PC-3 (cell line): ENCODE measurements around the gene DDX10. TPM values are rescaled to one million over a fixed set of nuclear protein-coding genes. Genes with fewer than 3 reads are reported as not detected.

ENCODE experiments used
- ATAC-seq: fragments of 200-7000 bp; cut with Tn5 transposase; 2 replicates; pipeline ENCODE4 v1.9.1; 2020; ENCODE audit warnings: mild to moderate bottlenecking, moderate library complexity
- BruUV-seq: library from RNA; stranded (reverse); fragments of 400-500 nt; replicated peaks from 2 replicates; lab custom pipeline; 2021; lab: Mats Ljungman, UMichigan
- CTCF ChIA-PET: fragments of 300-600 bp; sonication (Branson Sonifier 250); formaldehyde crosslinking; loops from one replicate; lab custom pipeline; 2022; ENCODE audit warnings: antibody characterized with exemption; lab: Charles Lee
- POLR2A ChIA-PET: fragments of 300-600 bp; sonication (Branson Sonifier 250); formaldehyde crosslinking; loops from one replicate; lab custom pipeline; 2022; ENCODE audit warnings: antibody characterized with exemption; ENCODE audit not compliant: unreplicated experiment; lab: Charles Lee
- DNase-seq: peaks from one replicate; pipeline ENCODE4 v3.0.0-alpha.2; 2015
- H2AFZ ChIP-seq: fragments of 300-600 bp; sonication (generic); 2 replicates; pipeline ENCODE4 v1.6.0; 2016; ENCODE audit warnings: antibody characterized with exemption, low read length
- H3F3A ChIP-seq: fragments of 300-600 bp; sonication (generic); one replicate; pipeline ENCODE4 v1.6.0; 2017; ENCODE audit warnings: antibody characterized with exemption, low read length, control low read depth, mild to moderate bottlenecking; ENCODE audit not compliant: unreplicated experiment
- H3K27ac ChIP-seq: fragments of 300-600 bp; sonication (generic); 2 replicates; pipeline ENCODE4 v1.5.1; 2016; ENCODE audit warnings: mild to moderate bottlenecking, low read length
- H3K27me3 ChIP-seq: fragments of 300-600 bp; sonication (generic); 2 replicates; pipeline ENCODE4 v1.6.1; 2016; ENCODE audit warnings: low read length, mixed read lengths
- H3K36me3 ChIP-seq: fragments of 300-600 bp; sonication (generic); 2 replicates; pipeline ENCODE4 v1.6.1; 2016; ENCODE audit warnings: low read depth, mixed run types, low read length, mixed read lengths
- H3K4me1 ChIP-seq: fragments of 300-600 bp; sonication (generic); 2 replicates; pipeline ENCODE4 v1.5.1; 2016; ENCODE audit warnings: low read length; ENCODE audit not compliant: insufficient read depth
- H3K4me2 ChIP-seq: fragments of 300-600 bp; sonication (generic); 2 replicates; pipeline ENCODE4 v1.6.0; 2016; ENCODE audit warnings: low read length
- H3K4me3 ChIP-seq: fragments of 300-600 bp; sonication (generic); 2 replicates; pipeline ENCODE4 v1.5.1; 2016; ENCODE audit warnings: mild to moderate bottlenecking, low read length, mixed read lengths
- H3K79me2 ChIP-seq: fragments of 300-600 bp; sonication (generic); 2 replicates; pipeline ENCODE4 v1.6.1; 2017; ENCODE audit warnings: low read length, mixed read lengths
- H3K9ac ChIP-seq: fragments of 300-600 bp; sonication (generic); 2 replicates; pipeline ENCODE4 v1.6.0; 2016; ENCODE audit warnings: mild to moderate bottlenecking, low read length
- H3K9me2 ChIP-seq: fragments of 300-600 bp; sonication (generic); replicated peaks from 2 replicates; pipeline ENCODE4 v1.6.1; 2016; ENCODE audit warnings: mixed run types, low read length, mixed read lengths
- H3K9me3 ChIP-seq: fragments of 300-600 bp; sonication (generic); 2 replicates; pipeline ENCODE4 v1.6.1; 2016; ENCODE audit warnings: low read length, mixed read lengths
- H4K20me1 ChIP-seq: fragments of 300-600 bp; sonication (generic); 2 replicates; pipeline ENCODE4 v1.6.1; 2016; ENCODE audit warnings: low read length, mixed read lengths
- EZH2 ChIP-seq: fragments of 300-600 bp; sonication (generic); IDR thresholded peaks from one replicate; pipeline ENCODE4 v1.6.1; 2017; ENCODE audit warnings: antibody characterized with exemption, mild to moderate bottlenecking, low read length; ENCODE audit not compliant: unreplicated experiment
- EZH2phosphoT487 ChIP-seq: fragments of 300-600 bp; sonication (generic); IDR thresholded peaks from 2 replicates; pipeline ENCODE4 v1.6.1; 2018; ENCODE audit warnings: mild to moderate bottlenecking, antibody characterized with exemption, low read length, borderline replicate concordance
- intact Hi-C: fragments of 100-400 bp; cut with micrococcal nuclease; formaldehyde crosslinking; loops from 2 replicates; pipeline ENCODE4 v1.9.0; 2023
- total RNA-seq: library from RNA; depleted of rRNA; stranded (reverse); fragments of >200 nt; gene quantifications from 2 replicates; pipeline ENCODE4 v1.2.3, GENCODE V29; 2014
- TF ChIP-seq, protein P1 (sequence below): fragments of 300-600 bp; sonication (generic); conservative IDR thresholded peaks from 2 replicates; pipeline ENCODE4 v1.5.1; 2017; ENCODE audit warnings: antibody characterized with exemption, low read depth, mild to moderate bottlenecking, low read length

DDX10 gene
- total RNA-seq, 1 experiment from 2014 or later: 55.2 TPM

DNA sequence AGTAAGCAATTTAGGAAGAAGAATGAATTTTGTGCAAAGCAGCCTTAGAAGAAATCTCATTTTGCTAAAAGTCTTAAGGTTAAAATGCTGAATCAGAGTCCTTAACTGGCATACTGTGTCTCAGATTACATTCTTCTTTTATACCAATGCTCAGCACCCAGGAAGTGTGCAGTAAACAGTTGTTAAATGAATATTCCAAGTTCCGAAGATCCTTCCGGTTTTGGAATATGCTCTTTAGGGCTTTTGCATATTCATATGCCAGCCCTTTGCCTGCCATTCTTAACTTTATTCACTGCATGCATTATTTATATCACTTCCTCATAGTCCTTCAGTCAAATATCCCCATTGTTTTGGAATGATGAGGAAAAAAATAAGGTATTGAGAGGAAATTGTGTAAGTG lies 242.0 kb downstream of the DDX10 start:
- intact Hi-C loops: loop anchor here (1.0 kb wide), 3 partner anchors 11 to 34 kb away; no protein-coding TSS in a partner anchor
- Histone ChIP-seq H3K36me3 (no peaks in the 10 kb centered on the region), H2AFZ (no peak overlapping the region), H3K9me3 (no peaks in the 10 kb centered on the region), H3K9me2 (no peaks in the 10 kb centered on the region), H3K27me3 (no peaks in the 10 kb centered on the region), H4K20me1 (no peaks in the 10 kb centered on the region), H3K79me2 (0 out of 2 replicates have a peak, but pooled peaks cover 5% of the 10 kb centered on the region), H3K4me2 (peak overlapping the region; percentile 65), H3K27ac (peak overlapping the region; percentile 76), H3F3A (no peaks in the 10 kb centered on the region), H3K9ac (peak overlapping the region; percentile 24; the same call in 1 of the 2 replicates), H3K4me1 (peaks cover 23% of the 10 kb centered on the region), H3K4me3 (no peak overlapping the region)
- DNase-seq (peak; percentile 62), ATAC-seq (peak; percentile 66)
- POLR2A ChIA-PET: no interaction called here
- no TSS peak for BruUV-seq
- CTCF ChIA-PET: no interaction called here
- TF ChIP-seq, protein P1, sequence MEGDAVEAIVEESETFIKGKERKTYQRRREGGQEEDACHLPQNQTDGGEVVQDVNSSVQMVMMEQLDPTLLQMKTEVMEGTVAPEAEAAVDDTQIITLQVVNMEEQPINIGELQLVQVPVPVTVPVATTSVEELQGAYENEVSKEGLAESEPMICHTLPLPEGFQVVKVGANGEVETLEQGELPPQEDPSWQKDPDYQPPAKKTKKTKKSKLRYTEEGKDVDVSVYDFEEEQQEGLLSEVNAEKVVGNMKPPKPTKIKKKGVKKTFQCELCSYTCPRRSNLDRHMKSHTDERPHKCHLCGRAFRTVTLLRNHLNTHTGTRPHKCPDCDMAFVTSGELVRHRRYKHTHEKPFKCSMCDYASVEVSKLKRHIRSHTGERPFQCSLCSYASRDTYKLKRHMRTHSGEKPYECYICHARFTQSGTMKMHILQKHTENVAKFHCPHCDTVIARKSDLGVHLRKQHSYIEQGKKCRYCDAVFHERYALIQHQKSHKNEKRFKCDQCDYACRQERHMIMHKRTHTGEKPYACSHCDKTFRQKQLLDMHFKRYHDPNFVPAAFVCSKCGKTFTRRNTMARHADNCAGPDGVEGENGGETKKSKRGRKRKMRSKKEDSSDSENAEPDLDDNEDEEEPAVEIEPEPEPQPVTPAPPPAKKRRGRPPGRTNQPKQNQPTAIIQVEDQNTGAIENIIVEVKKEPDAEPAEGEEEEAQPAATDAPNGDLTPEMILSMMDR: no peak
- TF ChIP-seq EZH2: no peak
- TF ChIP-seq EZH2phosphoT487: no peak

DNA sequence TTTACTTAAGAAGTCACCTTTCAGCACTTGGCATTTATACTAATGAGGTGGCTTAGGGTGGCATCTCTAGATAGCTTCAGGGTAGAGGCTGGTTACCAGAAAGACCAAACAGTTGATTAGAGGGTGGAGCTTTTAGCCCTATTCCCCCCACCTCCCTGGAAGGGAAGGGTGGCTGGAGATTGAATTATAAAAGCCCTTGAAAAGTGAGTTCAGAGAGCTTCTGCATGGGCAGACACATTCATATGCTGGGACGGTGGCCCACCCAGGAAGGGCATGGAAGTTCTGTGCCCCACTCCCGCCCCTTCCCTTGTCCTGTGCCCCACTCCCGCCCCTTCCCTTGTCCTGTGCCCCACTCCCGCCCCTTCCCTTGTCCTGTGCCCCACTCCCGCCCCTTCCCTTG lies 244.2 kb downstream of the DDX10 start:
- TF ChIP-seq, protein P1: no peak
- no peak for TF ChIP-seq EZH2phosphoT487
- no peak for TF ChIP-seq EZH2
- H3K79me2 ChIP-seq: 0 out of 2 replicates have a peak, but pooled peaks cover 5% of the 10 kb centered on the region
- H2AFZ ChIP-seq: no peak overlapping the region
- H4K20me1 ChIP-seq: no peaks in the 10 kb centered on the region
- ATAC-seq (no peak), DNase-seq (no peak)
- no peaks in the 10 kb centered on the region for H3K9me3 ChIP-seq
- no peak overlapping the region for H3K4me2 ChIP-seq
- no peaks in the 10 kb centered on the region for H3K27me3 ChIP-seq
- ChIA-PET POLR2A (no interaction called here), CTCF (no interaction called here)
- H3K4me1 ChIP-seq: peaks cover 23% of the 10 kb centered on the region
- no TSS peak for BruUV-seq
- H3K4me3 ChIP-seq: no peak overlapping the region
- H3K9ac ChIP-seq: no peak overlapping the region
- intact Hi-C loops: no loop called here
- H3K27ac ChIP-seq: no peak overlapping the region
- H3K9me2 ChIP-seq: no peaks in the 10 kb centered on the region
- no peaks in the 10 kb centered on the region for H3K36me3 ChIP-seq
- no peaks in the 10 kb centered on the region for H3F3A ChIP-seq

DNA sequence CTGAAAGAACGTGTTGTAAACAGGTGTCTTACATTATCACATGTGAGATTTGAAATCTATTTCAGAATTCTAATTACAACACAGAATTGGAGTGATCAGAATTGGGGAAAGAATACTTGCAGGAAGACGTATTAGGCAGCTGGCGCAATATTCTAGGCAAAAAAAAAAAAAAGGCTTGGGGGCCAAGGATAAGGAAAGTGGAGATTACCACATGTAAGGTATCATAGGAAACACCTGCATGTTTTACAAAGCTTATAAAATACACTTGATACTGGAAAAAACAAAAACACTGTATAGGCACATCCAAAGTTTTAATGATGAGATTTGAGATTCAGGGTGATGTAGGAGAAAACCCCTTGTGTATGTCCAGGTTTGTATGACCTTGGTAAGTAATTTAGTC lies 245.1 kb downstream of the DDX10 start:
- no peaks in the 10 kb centered on the region for H3F3A ChIP-seq
- no peak overlapping the region for H3K9ac ChIP-seq
- H3K4me2 ChIP-seq: no peak overlapping the region
- TF ChIP-seq, protein P1: no peak
- TF ChIP-seq EZH2 (no peak), EZH2phosphoT487 (no peak)
- no peaks in the 10 kb centered on the region for H3K9me2 ChIP-seq
- H3K36me3 ChIP-seq: no peaks in the 10 kb centered on the region
- ChIA-PET CTCF (no interaction called here), POLR2A (interaction anchor here (0.6 kb wide), 1 partner anchor 1183 kb away, joined by 3 read pairs; no protein-coding TSS in a partner anchor)
- H2AFZ ChIP-seq: no peak overlapping the region
- BruUV-seq: no TSS peak
- intact Hi-C loops: no loop called here
- no peaks in the 10 kb centered on the region for H3K27me3 ChIP-seq
- H3K27ac ChIP-seq: no peak overlapping the region
- H3K79me2 ChIP-seq: 0 out of 2 replicates have a peak, but pooled peaks cover 5% of the 10 kb centered on the region
- no peaks in the 10 kb centered on the region for H3K9me3 ChIP-seq
- ATAC-seq (no peak), DNase-seq (no peak)
- no peak overlapping the region for H3K4me3 ChIP-seq
- no peaks in the 10 kb centered on the region for H4K20me1 ChIP-seq
- peaks cover 23% of the 10 kb centered on the region for H3K4me1 ChIP-seq
